H1 (cell line): ENCODE results near the gene IGLL1. TPM values are rescaled to one million over a fixed set of nuclear protein-coding genes. Genes with fewer than 3 reads are reported as not detected.

Source experiments
- CEBPB ChIP-seq: IDR thresholded peaks from 2 replicates; pipeline ENCODE4 v1.6.1; 2012; ENCODE audit warnings: low read depth, low read length
- CHD7 ChIP-seq: fragments of 300-600 bp; sonication (generic); IDR thresholded peaks from 2 replicates; pipeline ENCODE4 v1.7.1; 2012; ENCODE audit warnings: low read length, moderate library complexity, mild to moderate bottlenecking, inconsistent platforms; ENCODE audit not compliant: insufficient replicate concordance
- SP1 ChIP-seq: IDR thresholded peaks from 2 replicates; pipeline ENCODE4 v1.6.1; 2011; ENCODE audit warnings: low read depth, low read length
- TAF1 ChIP-seq: IDR thresholded peaks from 2 replicates; pipeline ENCODE4 v1.6.1; 2011; ENCODE audit warnings: mild to moderate bottlenecking, low read depth, low read length
- TEAD4 ChIP-seq: IDR thresholded peaks from 2 replicates; pipeline ENCODE4 v1.6.1; 2012; ENCODE audit warnings: low read depth, low read length, inconsistent platforms, mixed read lengths
- ZNF274 ChIP-seq: IDR thresholded peaks from 2 replicates; pipeline ENCODE4 v1.7.0; 2012; ENCODE audit warnings: low read length, borderline replicate concordance; ENCODE audit errors: extremely low read depth
- polyA plus RNA-seq, 7 experiments: library from polyadenylated mRNA; depleted of rRNA in 3 of 7; stranded (reverse) in 5 of 7; unstranded in 2 of 7; fragments of >200 nt in 5 of 7; fragments of 200-250 nt in 2 of 7; gene quantifications; 1 replicate in 5 of 7; 2 replicates in 1 of 7; 4 replicates in 1 of 7; pipeline versions ENCODE4 v1.2.1 to v1.2.3, GENCODE V29; 2011 to 2013; ENCODE audit warnings: missing spikeins in 2 of 7, mixed read lengths in 2 of 7
- total RNA-seq: library from RNA; stranded (reverse); fragmentation: NEBNext Ultra II Directional; extraction: Animal tissue kit (Norgen Biotek cat#: 25700); gene quantifications from 2 replicates; pipeline ENCODE4 v1.2.1, GENCODE V29; 2021

Gene IGLL1
- total and polyA plus RNA-seq, 2 of the 8 experiments (the other 6 are each of a cell fraction or from before 2014, with no cell fraction given) = not detected

DNA sequence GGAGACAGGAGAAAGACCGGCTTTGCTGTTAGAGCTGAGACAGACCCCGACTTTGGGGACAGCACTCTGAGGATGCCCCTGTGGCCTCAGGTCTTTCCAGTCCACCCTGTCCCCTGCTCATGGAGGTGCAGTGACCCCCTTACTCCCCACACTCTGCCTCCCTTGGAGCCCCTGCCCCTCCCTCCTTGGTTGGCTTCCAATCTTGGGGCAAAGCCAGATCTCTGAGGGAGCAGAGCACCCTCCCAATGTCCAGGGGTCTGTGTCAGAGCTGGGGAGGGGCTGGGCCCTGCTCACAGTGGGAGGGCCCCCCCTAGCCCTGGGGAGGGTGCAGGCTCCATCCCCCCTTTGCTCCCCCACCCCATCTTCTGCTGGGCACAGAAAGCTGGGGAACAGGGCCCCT, 50.0 kb downstream of the IGLL1 start (continued):
- TF ChIP-seq CHD7 (no peak), TEAD4 (no peak), SP1 (no peak), CEBPB (no peak), ZNF274 (no peak), TAF1 (no peak)
